Naive thymus-derived CD4-positive, alpha-beta T cell (primary cell): ENCODE data around the gene XYLT1. TPM values are rescaled to one million over a fixed set of nuclear protein-coding genes. Genes with fewer than 3 reads are reported as not detected.

Experiments used
- ATAC-seq: fragments of 150-1000 bp; cut with Tn5 transposase; 2 replicates; pipeline ENCODE4 v1.10.0; 2021; ENCODE audit warnings: mild to moderate bottlenecking, moderate library complexity
- CTCF ChIA-PET: fragments of 350-600 bp; sonication (Branson Sonifier 250); formaldehyde crosslinking; loops from one replicate; lab custom pipeline; 2021; ENCODE audit warnings: antibody characterized with exemption; lab: Charles Lee
- POLR2A ChIA-PET: fragments of 350-600 bp; sonication (Branson Sonifier 250); formaldehyde crosslinking; loops from one replicate; lab custom pipeline; 2021; ENCODE audit warnings: antibody characterized with exemption, inconsistent platforms; lab: Charles Lee
- DNase-seq, 9 donors: peaks; one replicate each; pipeline versions ENCODE4 v3.0.0 to v3.0.0-alpha.2; 2020 to 2022; ENCODE audit warnings: mixed read lengths in 1 of 9
- H3K27ac ChIP-seq: one replicate; pipeline ENCODE4 v1.7.0; 2013; ENCODE audit warnings: mild to moderate bottlenecking, low read depth, low read length, moderate library complexity
- H3K27me3 ChIP-seq, 2 donors: one replicate each; pipeline ENCODE4 v1.7.0; 2013; ENCODE audit warnings: low read length in 2 of 2, mild to moderate bottlenecking in 2 of 2, moderate library complexity in 2 of 2; ENCODE audit not compliant: control insufficient read depth in 2 of 2, insufficient read depth in 2 of 2
- H3K36me3 ChIP-seq, 3 experiments: 1 replicate in 2 of 3; 2 replicates in 1 of 3; pipeline ENCODE4 v1.7.0; 2013; ENCODE audit warnings: low read length in 3 of 3, mild to moderate bottlenecking in 3 of 3, moderate library complexity in 1 of 3; ENCODE audit not compliant: insufficient read depth in 3 of 3, control insufficient read depth in 2 of 3
- H3K4me1 ChIP-seq, 2 donors: one replicate each; pipeline ENCODE4 v1.7.0; 2013; ENCODE audit warnings: low read length in 2 of 2, mild to moderate bottlenecking in 2 of 2, moderate library complexity in 1 of 2; ENCODE audit not compliant: control insufficient read depth in 2 of 2, insufficient read depth in 2 of 2
- H3K4me3 ChIP-seq: 2 replicates; pipeline ENCODE4 v1.7.0; 2013; ENCODE audit warnings: mild to moderate bottlenecking, low read length
- H3K9me3 ChIP-seq, 3 experiments: 1 replicate in 2 of 3; 2 replicates in 1 of 3; pipeline ENCODE4 v1.7.0; 2013; ENCODE audit warnings: low read length in 3 of 3; ENCODE audit not compliant: control insufficient read depth in 2 of 3
- H3K27ac Mint-ChIP-seq, 9 donors: one replicate each; pipeline ENCODE4 v1.8.0; 2020 to 2022; ENCODE audit warnings: mixed read lengths in 9 of 9, mild to moderate bottlenecking in 8 of 9, moderate library complexity in 5 of 9, inconsistent platforms in 2 of 9
- H3K27me3 Mint-ChIP-seq, 5 donors: one replicate each; pipeline ENCODE4 v1.8.0; 2021 to 2022; ENCODE audit warnings: mixed read lengths in 5 of 5, mild to moderate bottlenecking in 1 of 5
- H3K36me3 Mint-ChIP-seq, 5 donors: one replicate each; pipeline ENCODE4 v1.8.0; 2020 to 2022; ENCODE audit warnings: mixed read lengths in 5 of 5, mild to moderate bottlenecking in 3 of 5, inconsistent platforms in 1 of 5
- H3K4me1 Mint-ChIP-seq, 7 donors: one replicate each; pipeline ENCODE4 v1.8.0; 2020 to 2022; ENCODE audit warnings: mixed read lengths in 7 of 7, mild to moderate bottlenecking in 3 of 7, inconsistent platforms in 1 of 7
- H3K4me3 Mint-ChIP-seq, 10 donors: one replicate each; pipeline ENCODE4 v1.8.0; 2020 to 2022; ENCODE audit warnings: mild to moderate bottlenecking in 10 of 10, mixed read lengths in 10 of 10, moderate library complexity in 6 of 10, inconsistent platforms in 2 of 10
- H3K9me3 Mint-ChIP-seq, 11 donors: one replicate each; pipeline ENCODE4 v1.8.0; 2020 to 2022; ENCODE audit warnings: mixed read lengths in 11 of 11, mild to moderate bottlenecking in 4 of 11, inconsistent platforms in 1 of 11, moderate library complexity in 1 of 11
- intact Hi-C, 2 donors: fragments of 100-400 bp; cut with micrococcal nuclease; formaldehyde crosslinking; loops; one replicate each; pipeline ENCODE4 v1.15.1; 2023
- polyA plus RNA-seq, 2 donors: library from polyadenylated mRNA; unstranded; fragments of 300-500 nt; fragmentation: Illumina TruSeq; gene quantifications; one replicate each; pipeline ENCODE4 v1.2.3, GENCODE V29; 2021
- total RNA-seq, 6 experiments: library from RNA in 5 of 6; stranded (reverse) in 5 of 6; gene quantifications; 1 replicate in 5 of 6; 2 replicates in 1 of 6; pipeline ENCODE4 v1.2.3 and lab custom pipeline; 2021 to 2026

XYLT1 gene
- total and polyA plus RNA-seq, 7 experiments from 2014 or later = 1.9 to 50.4 (median 37.9) TPM

DNA sequence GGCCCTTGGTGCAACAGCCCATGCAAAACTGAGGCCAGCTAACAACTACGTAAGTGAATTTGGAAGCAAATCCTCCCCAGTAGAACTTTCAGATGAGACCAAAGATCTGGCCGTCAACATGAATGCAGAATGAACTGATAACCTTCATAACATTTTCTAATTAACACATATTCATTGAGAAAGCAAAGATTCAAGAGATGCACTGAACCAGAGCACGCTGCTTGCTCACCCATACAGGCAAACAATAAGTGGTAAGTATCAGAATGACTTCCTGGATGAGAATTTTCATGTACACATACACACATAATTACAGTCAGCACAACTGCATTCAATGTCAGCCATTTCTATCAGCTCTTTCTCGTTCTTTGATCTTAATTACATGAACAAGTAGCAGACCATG lies 30.6 kb downstream of the XYLT1 start:
- H3K4me1 Mint-ChIP-seq = peaks cover 27 to 64% (median 53%) of the 10 kb centered on the region in 7 donors
- Histone ChIP-seq H3K27ac (no peak overlapping the region), H3K4me3 (peak overlapping the region; percentile 22), H3K9me3 (no peaks in the 10 kb centered on the region), H3K27me3 (no peaks in the 10 kb centered on the region), H3K36me3 (no peaks in the 10 kb centered on the region), H3K4me1 (peaks cover 25 to 26% of the 10 kb centered on the region in 2 donors)
- POLR2A ChIA-PET = no interaction called here
- intact Hi-C loops = no loop called here
- peak overlapping the region in 6 of 10 donors; percentile 17 to 71 (median 62) for H3K4me3 Mint-ChIP-seq
- no peaks in the 10 kb centered on the region for H3K27me3 Mint-ChIP-seq
- peaks cover 5 to 70% (median 14%) of the 10 kb centered on the region in 5 donors for H3K36me3 Mint-ChIP-seq
- CTCF ChIA-PET = interaction anchor here (0.6 kb wide), 1 partner anchor 69 kb away, joined by 3 read pairs; no protein-coding TSS in a partner anchor
- peaks cover 0 to 5% (median 0%) of the 10 kb centered on the region in 11 donors for H3K9me3 Mint-ChIP-seq
- ATAC-seq = no peak
- H3K27ac Mint-ChIP-seq = peak overlapping the region; percentile 2 to 84 (median 54)
- DNase-seq = no peak

DNA sequence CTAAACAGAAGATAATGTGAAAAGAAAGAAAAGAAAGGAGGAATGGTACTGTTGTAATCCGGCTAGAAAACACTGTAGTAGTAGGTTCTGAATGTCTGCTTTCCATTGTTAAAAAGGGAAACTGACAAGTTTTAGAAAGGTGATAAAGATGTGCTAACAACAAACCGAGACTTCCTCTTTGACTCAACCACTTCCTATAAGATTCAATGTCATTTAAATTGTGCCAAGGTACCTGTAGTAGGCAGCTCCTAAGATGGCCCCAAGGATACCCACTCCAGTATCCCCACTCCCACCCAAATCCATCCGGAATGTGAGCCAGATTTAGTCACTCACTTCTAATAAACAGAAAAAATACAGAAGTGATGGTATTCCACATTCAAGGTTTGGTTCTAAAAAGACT lies 31.2 kb downstream of the XYLT1 start:
- DNase-seq = peak in 6 of 9 donors; percentile 10 to 38 (median 24)
- peaks cover 5 to 68% (median 14%) of the 10 kb centered on the region in 5 donors for H3K36me3 Mint-ChIP-seq
- CTCF ChIA-PET = interaction anchor here (0.6 kb wide), 1 partner anchor 69 kb away, joined by 3 read pairs; no protein-coding TSS in a partner anchor
- peaks cover 0 to 5% (median 0%) of the 10 kb centered on the region in 11 donors for H3K9me3 Mint-ChIP-seq
- ATAC-seq = peak; percentile 61
- POLR2A ChIA-PET = no interaction called here
- H3K27ac Mint-ChIP-seq = peak overlapping the region; percentile 29 to 88 (median 72)
- peaks cover 27 to 67% (median 53%) of the 10 kb centered on the region in 7 donors for H3K4me1 Mint-ChIP-seq
- H3K27me3 Mint-ChIP-seq = no peaks in the 10 kb centered on the region
- Histone ChIP-seq H3K27ac (peak overlapping the region; percentile 24), H3K9me3 (no peaks in the 10 kb centered on the region), H3K4me3 (peak overlapping the region; percentile 22), H3K4me1 (peaks cover 25 to 26% of the 10 kb centered on the region in 2 donors), H3K27me3 (no peaks in the 10 kb centered on the region), H3K36me3 (no peaks in the 10 kb centered on the region)
- H3K4me3 Mint-ChIP-seq = peak overlapping the region; percentile 17 to 71 (median 63)
- intact Hi-C loops = no loop called here

DNA sequence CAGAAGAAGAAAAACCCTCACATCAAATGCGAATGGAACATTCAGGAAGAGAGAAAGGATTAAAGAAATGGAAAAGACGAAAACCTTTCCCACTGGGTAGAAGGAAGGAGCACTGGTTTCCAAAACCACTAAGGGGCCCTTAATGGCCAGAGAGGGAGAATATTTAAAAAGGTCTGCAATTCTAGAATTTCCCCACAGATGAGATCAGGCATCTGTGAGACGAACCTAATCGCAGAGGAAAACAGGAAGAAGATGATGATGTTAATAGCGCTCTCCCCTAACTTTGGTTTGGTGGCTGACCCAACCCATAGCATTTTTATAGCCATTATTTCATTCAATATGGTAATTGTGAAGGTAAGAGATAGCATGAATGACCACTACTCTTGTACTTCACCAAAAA lies 32.8 kb downstream of the XYLT1 start:
- POLR2A ChIA-PET = no interaction called here
- peak overlapping the region in 3 of 9 donors; percentile 2 to 77 (median 29) for H3K27ac Mint-ChIP-seq
- H3K27me3 Mint-ChIP-seq = no peaks in the 10 kb centered on the region
- ATAC-seq (no peak), DNase-seq (no peak)
- no peaks in the 10 kb centered on the region for H3K36me3 ChIP-seq
- CTCF ChIA-PET = no interaction called here
- intact Hi-C loops = no loop called here
- no peaks in the 10 kb centered on the region for H3K9me3 ChIP-seq
- no peak overlapping the region for H3K4me3 ChIP-seq
- no peaks in the 10 kb centered on the region for H3K27me3 ChIP-seq
- peaks cover 0 to 4% (median 0%) of the 10 kb centered on the region in 11 donors for H3K9me3 Mint-ChIP-seq
- H3K36me3 Mint-ChIP-seq = peaks cover 0 to 64% (median 5%) of the 10 kb centered on the region in 5 donors
- H3K4me1 ChIP-seq = peaks cover 25 to 26% of the 10 kb centered on the region in 2 donors
- H3K4me1 Mint-ChIP-seq = peaks cover 27 to 71% (median 50%) of the 10 kb centered on the region in 7 donors
- no peak overlapping the region for H3K27ac ChIP-seq
- no peak overlapping the region for H3K4me3 Mint-ChIP-seq

- no peaks in the 10 kb centered on the region for H3K27me3 Mint-ChIP-seq
- Histone ChIP-seq H3K4me3 (no peak overlapping the region), H3K9me3 (no peaks in the 10 kb centered on the region), H3K36me3 (no peaks in the 10 kb centered on the region), H3K4me1 (peaks cover 25 to 26% of the 10 kb centered on the region in 2 donors), H3K27ac (no peak overlapping the region), H3K27me3 (no peaks in the 10 kb centered on the region)
- ChIA-PET CTCF (no interaction called here), POLR2A (no interaction called here)
- peaks cover 3 to 69% (median 10%) of the 10 kb centered on the region in 5 donors for H3K36me3 Mint-ChIP-seq
- no peak overlapping the region for H3K4me3 Mint-ChIP-seq
- H3K4me1 Mint-ChIP-seq = peaks cover 30 to 79% (median 56%) of the 10 kb centered on the region in 7 donors
- DNase-seq (no peak), ATAC-seq (no peak)
- peak overlapping the region in 1 of 9 donors; percentile 37 for H3K27ac Mint-ChIP-seq
- H3K9me3 Mint-ChIP-seq = peaks cover 0 to 4% (median 0%) of the 10 kb centered on the region in 11 donors
- intact Hi-C loops = no loop called here
Measured at GRCh38 chr16:17437127-17437720, 33.5 kb downstream of the XYLT1 start.

DNA sequence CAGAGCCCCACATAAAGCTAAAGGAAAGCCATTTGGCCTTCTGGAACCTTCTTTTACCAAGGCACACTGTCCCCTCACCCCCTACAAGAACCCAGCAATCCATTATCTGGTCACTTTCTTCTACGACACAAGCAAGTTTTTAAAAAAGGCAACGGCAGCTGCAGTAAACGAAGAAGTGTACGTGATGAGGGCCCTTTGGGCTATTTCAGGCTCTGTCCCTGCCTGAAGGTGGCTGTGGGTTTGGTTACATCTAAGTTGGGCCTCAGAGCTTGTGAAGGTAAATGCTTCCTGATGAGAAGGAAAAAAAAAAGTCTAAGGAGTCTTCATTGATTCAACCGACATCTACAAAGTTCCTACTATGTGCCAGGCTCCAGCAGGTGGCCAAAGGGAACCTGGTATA lies 35.4 kb downstream of the XYLT1 start:
- H3K9me3 ChIP-seq = no peaks in the 10 kb centered on the region
- peak overlapping the region in 1 of 9 donors; percentile 65 for H3K27ac Mint-ChIP-seq
- H3K27me3 Mint-ChIP-seq = no peaks in the 10 kb centered on the region
- POLR2A ChIA-PET = no interaction called here
- DNase-seq (no peak), ATAC-seq (no peak)
- H3K27ac ChIP-seq = no peak overlapping the region
- CTCF ChIA-PET = no interaction called here
- H3K4me3 Mint-ChIP-seq = no peak overlapping the region
- peaks cover 23% of the 10 kb centered on the region in 2 donors for H3K4me1 ChIP-seq
- H3K4me3 ChIP-seq = no peak overlapping the region
- H3K9me3 Mint-ChIP-seq = peaks cover 0 to 4% (median 0%) of the 10 kb centered on the region in 11 donors
- intact Hi-C loops = no loop called here
- peaks cover 29 to 72% (median 50%) of the 10 kb centered on the region in 7 donors for H3K4me1 Mint-ChIP-seq
- H3K36me3 Mint-ChIP-seq = peaks cover 3 to 60% (median 14%) of the 10 kb centered on the region in 5 donors
- H3K27me3 ChIP-seq = no peaks in the 10 kb centered on the region
- no peaks in the 10 kb centered on the region for H3K36me3 ChIP-seq

DNA sequence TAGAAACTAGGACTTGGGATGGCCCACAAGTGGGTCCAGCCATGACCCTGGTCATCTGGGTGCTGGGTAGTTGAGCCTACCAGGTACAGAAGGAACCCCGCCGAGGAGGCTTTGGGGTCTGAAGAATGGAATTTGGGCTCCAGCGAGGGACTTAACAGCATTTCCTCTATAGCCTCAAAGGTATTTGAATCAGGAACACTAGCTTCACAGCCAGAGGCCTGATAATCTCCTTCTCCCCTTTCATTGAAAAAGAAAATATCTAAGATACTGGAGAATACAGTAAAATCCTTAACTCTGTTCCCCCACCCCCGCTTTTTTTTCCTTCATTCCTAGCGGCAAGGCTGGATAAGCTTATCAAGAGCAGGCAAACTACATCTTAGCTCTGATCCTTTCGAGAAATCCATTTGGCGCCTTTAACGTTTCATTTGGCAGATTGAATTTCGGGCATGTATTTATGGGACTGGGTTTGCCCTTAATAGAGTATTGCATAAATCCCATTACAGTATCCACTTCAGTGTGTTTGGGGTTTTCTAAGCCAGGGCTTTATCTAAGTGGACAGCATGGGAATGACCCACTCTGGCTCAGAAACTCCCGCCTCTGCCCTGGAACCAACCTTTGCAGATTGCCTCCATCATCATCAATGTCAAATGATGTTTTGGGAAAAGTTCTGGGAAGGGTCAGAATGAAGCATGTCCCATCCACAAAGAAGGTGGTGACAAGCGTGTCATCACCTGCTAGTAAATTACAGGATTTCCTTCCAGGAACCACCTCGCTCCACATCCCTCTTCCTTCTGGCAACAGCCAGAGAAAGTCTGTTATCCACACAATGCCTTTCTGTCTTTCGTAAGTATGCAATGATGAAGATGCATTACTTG lies 36.9 kb downstream of the XYLT1 start:
- DNase-seq (no peak), ATAC-seq (no peak)
- H3K4me3 ChIP-seq = no peak overlapping the region
- intact Hi-C loops = no loop called here
- no peaks in the 10 kb centered on the region for H3K36me3 ChIP-seq
- Mint-ChIP-seq H3K9me3 (no peaks in the 10 kb centered on the region), H3K27ac (no peak overlapping the region), H3K4me1 (peaks cover 17 to 57% (median 37%) of the 10 kb centered on the region in 7 donors), H3K36me3 (peaks cover 3 to 52% (median 17%) of the 10 kb centered on the region in 5 donors), H3K4me3 (no peak overlapping the region), H3K27me3 (no peaks in the 10 kb centered on the region)
- H3K27me3 ChIP-seq = no peaks in the 10 kb centered on the region
- no peaks in the 10 kb centered on the region for H3K9me3 ChIP-seq
- POLR2A ChIA-PET = no interaction called here
- CTCF ChIA-PET = interaction anchor here (1.0 kb wide), 1 partner anchor 101 kb away, joined by 3 read pairs; no protein-coding TSS in a partner anchor
- no peak overlapping the region for H3K27ac ChIP-seq
- H3K4me1 ChIP-seq = peaks cover 8 to 10% of the 10 kb centered on the region in 2 donors
